GM12872 (cell line): Measurements from ENCODE around the gene ULBP2.

Source experiments
- TF ChIP-seq, protein P1 (sequence below): IDR thresholded peaks from 3 replicates; pipeline ENCODE4 v1.5.1; 2011; ENCODE audit warnings: low read depth, mild to moderate bottlenecking, low read length, moderate library complexity; ENCODE audit not compliant: insufficient read depth

Gene ULBP2

DNA sequence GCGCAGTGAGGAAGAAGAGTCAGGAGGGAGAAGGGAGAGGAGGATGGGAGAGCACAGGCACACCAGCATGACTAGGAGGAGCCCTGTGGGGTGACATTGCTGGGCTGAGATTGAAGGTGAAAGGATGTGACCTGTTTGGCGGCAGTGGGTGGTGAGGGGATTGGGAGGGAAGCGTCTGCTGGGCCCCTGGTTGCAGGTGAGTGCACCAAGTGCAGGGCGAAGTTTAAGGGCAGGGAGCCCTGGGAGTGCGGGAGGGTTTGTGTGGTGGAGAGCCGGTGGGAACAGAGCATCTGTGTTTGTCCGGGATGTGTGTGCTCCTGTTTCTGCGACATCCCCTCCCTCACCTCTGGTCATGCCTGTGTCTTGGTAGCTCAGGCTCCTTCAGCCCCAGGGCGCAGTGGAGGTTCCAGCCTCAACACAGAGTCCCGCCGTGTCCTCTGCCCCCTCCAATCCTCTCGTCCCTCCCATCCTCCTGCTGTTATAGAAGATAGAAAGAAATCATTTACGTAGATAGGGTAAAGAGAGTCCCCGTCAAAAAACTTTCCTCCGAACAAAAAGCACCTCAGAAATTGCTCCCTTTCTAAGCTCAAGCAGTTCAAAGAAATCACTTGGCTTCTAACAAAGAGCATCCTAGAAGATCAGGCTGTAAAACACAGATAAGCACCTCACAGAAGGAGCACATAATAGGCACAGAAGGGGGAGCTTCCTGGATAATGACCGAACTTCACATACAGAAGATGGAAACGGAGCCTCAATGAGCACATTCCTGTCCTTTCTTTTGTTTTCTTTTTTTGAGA lies 46.9 kb downstream of the ULBP2 start:
- TF ChIP-seq, protein P1, sequence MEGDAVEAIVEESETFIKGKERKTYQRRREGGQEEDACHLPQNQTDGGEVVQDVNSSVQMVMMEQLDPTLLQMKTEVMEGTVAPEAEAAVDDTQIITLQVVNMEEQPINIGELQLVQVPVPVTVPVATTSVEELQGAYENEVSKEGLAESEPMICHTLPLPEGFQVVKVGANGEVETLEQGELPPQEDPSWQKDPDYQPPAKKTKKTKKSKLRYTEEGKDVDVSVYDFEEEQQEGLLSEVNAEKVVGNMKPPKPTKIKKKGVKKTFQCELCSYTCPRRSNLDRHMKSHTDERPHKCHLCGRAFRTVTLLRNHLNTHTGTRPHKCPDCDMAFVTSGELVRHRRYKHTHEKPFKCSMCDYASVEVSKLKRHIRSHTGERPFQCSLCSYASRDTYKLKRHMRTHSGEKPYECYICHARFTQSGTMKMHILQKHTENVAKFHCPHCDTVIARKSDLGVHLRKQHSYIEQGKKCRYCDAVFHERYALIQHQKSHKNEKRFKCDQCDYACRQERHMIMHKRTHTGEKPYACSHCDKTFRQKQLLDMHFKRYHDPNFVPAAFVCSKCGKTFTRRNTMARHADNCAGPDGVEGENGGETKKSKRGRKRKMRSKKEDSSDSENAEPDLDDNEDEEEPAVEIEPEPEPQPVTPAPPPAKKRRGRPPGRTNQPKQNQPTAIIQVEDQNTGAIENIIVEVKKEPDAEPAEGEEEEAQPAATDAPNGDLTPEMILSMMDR: no peak

DNA sequence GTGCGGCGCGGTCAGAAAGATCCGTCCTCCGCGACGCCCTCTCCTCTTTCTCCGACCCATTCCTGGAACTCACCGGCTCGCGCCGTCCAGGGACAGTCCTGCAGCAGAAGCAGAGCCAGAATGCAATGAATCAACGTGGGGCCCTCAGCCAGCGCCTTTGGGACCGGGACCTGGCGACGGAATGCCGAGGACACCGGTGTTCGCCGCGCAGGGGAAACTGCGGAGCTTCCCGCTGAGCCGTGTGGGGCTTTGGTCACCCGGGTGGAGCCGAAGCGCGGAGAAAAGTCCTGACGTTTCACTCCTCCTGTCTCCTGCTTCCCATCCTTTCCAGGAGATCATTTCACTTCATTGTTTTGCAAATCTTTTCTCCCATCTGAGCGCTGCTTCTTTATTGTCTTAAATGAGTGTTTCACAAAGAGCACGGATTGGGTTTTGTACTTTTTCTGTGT lies 48.4 kb downstream of the ULBP2 start:
- TF ChIP-seq, protein P1: no peak

DNA sequence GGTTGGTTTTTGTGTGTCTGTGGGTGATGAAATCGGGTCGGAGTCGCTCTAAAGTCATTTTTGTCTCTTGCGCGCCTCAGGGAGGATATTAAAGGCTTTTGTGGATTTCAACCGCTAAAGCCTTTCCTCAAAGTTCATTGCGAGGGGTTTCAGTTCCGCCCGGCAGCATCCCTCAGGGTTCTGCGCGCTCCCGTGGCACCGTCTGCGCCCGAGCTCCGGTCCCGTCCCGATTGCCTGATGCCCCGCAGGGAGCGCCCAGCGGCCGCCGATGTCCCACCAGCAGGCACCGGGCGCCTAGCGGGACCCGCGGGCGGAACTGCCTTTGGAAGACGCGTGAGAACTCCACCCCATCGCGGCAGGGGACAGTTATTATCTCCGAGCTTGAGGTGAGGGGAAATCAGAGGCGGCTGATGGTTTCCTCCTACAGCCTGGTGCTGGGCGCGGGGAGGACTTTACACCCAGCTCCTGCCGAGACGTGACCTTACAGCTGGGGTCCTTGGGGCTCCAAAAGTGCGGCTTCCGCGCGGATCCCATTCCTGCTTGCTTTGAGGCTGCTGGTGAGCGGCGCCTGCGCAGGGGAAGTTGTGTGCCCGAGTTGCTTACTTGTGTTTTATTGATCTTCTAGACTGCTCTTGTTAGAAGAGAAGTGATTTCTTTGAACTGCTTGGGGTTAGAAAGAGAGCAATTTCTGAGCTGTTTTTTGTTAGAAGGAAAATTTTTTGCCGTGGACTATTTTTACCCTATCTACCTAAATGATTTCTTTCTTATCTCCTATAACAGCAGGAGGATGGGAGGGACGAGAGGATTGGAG lies 49.1 kb downstream of the ULBP2 start:
- TF ChIP-seq, protein P1: no peak

DNA sequence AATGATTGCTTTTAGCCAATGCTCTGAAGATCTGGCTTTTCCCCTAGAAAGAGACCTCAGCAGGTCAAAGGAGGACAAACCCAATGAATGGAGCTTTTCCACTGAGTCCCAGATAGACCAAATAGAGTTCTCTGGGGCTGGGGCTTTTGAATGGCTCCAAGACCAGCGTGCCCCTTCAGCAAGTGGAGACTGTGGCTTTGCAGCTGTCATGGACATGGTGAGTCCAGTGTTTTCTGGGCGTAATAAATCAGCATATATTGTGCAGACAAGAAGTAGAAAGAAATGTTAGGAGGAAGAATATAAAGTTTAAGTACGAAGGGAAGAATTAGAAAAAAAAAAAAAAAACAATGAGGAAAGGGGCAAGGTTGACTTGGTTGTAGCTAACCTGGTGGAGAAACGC lies 50.0 kb downstream of the ULBP2 start:
- TF ChIP-seq, protein P1: no peak

DNA sequence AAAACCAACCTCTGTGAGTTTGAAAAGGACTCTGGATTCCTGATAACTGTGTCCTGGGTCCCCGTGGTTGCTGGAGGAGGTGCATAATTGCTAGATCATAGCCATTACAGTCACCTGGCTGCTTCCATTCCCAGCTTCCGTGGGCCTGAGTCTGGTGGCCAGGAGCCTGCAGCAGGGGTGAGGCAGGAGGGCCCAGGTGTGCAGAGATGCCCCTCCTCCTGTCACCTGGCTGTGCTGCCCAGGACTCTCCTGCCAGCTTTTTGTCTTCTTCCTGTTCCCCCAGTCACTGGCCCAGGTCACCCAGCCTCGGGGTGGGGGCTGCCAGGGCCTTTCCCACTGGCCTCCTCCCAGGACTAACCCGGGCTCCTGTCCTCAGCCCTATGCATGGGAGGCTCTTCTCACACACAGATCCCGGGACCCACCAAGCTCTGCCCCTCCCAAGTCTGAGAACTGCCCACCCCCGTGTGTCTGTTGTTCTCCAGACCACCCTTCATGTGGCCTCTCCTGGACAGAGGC lies 53.5 kb downstream of the ULBP2 start:
- TF ChIP-seq, protein P1: no peak

DNA sequence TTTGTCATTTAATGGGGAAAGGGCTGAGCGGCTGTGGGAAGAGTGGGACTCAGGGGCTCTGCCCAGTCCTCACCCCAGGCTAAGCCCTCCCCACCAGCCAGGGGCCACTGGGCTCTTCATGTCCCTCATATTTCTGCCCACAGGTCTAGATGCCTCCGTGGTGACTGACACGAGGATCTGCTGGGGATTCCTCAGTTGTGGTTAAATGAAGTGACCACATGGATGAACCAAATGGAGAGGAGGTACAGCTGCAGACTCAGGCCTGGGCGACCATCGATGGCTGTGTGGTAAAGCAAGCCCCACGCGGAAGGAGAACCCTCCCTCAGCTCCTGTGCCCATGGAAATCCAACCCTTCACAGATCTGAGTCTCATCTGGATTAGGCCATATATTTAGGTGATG lies 54.2 kb downstream of the ULBP2 start:
- TF ChIP-seq, protein P1: no peak
